Small intestine (tissue), 7 donors: ENCODE results near the gene GFOD1. TPM values are rescaled to one million over a fixed set of nuclear protein-coding genes. Genes with fewer than 3 reads are reported as not detected.

Experiments used
- DNase-seq, 2 donors: peaks; one replicate each; pipeline versions ENCODE4 v3.0.0 to v3.0.0-alpha.2; 2013
- FAIRE-seq: peaks from 2 replicates; lab custom pipeline; 2012; peaks lifted over from hg19 to GRCh38; lab: Jason Lieb, UNC
- H3K27ac ChIP-seq, 3 donors: one replicate each; pipeline ENCODE4 v1.5.1; 2013; ENCODE audit warnings: low read length in 2 of 3, mild to moderate bottlenecking in 2 of 3, control low read depth in 1 of 3, inconsistent platforms in 1 of 3, low read depth in 1 of 3, moderate library complexity in 1 of 3
- H3K27me3 ChIP-seq, 3 donors: one replicate each; pipeline ENCODE4 v1.6.1; 2013; ENCODE audit warnings: low read length in 3 of 3, inconsistent platforms in 1 of 3; ENCODE audit not compliant: control insufficient read depth in 3 of 3, insufficient read depth in 3 of 3
- H3K36me3 ChIP-seq, 3 donors: one replicate each; pipeline ENCODE4 v1.6.1; 2013; ENCODE audit warnings: low read length in 3 of 3, inconsistent platforms in 1 of 3, low read depth in 1 of 3, mild to moderate bottlenecking in 1 of 3, moderate library complexity in 1 of 3; ENCODE audit not compliant: control insufficient read depth in 3 of 3, insufficient read depth in 2 of 3
- H3K4me1 ChIP-seq, 3 donors: one replicate each; pipeline ENCODE4 v1.6.1; 2013; ENCODE audit warnings: low read length in 2 of 3, inconsistent platforms in 1 of 3, low read depth in 1 of 3, mild to moderate bottlenecking in 1 of 3, moderate library complexity in 1 of 3; ENCODE audit not compliant: control insufficient read depth in 3 of 3, insufficient read depth in 2 of 3
- H3K4me3 ChIP-seq, 3 donors: one replicate each; pipeline ENCODE4 v1.5.1; 2013; ENCODE audit warnings: low read length in 3 of 3, control low read depth in 1 of 3, inconsistent platforms in 1 of 3, low read depth in 1 of 3, mild to moderate bottlenecking in 1 of 3, moderate library complexity in 1 of 3
- H3K9me3 ChIP-seq, 2 donors: one replicate each; pipeline ENCODE4 v1.6.1; 2013; ENCODE audit warnings: low read depth in 1 of 2, low read length in 1 of 2; ENCODE audit not compliant: control insufficient read depth in 2 of 2, insufficient read depth in 1 of 2
- WGBS, 3 donors: extraction: QIAGEN DNeasy Blood & Tissue Kit; methylation state at CpG; one replicate each; pipeline ENCODE4 v1.1.7; 2013; 5-methylcytosine and 5-hydroxymethylcytosine counted together
- polyA plus RNA-seq, 4 donors: library from polyadenylated mRNA; stranded (reverse) in 3 of 4; unstranded in 1 of 4; fragments of 200-250 nt in 3 of 4; fragments of 120-200 nt in 1 of 4; gene quantifications; one replicate each; pipeline versions ENCODE4 v1.2.1 to v1.2.3, GENCODE V29; 2013
- donor health status: healthy with polysubstance abuse.
- donor health status: control.
- donor health status: control.
- donor health status: Bipolar disorder and iron deficiency.
- donor health status: healthy.

Gene GFOD1
- polyA plus RNA-seq, 4 donors = 1.1 to 7.3 (median 1.5) TPM

DNA sequence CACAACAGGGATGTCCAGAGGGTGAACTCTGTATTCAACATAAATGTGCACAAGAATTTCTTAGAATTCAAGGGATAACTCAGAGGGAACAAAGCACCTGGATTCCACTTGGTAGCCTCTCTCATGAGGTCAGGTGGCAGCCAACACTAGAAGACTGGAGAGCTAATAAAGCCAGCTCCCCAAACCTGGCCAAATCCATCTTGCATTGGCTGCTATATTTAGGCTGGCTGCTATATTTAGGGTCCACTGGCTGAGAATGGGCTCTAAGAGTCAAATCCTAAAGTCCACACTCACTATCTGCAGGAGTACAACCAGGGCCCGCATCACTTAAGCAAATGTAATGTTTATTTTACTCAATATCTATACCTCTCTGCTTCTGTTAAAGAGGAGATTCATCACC, 179.1 kb downstream of the GFOD1 start:
- Histone ChIP-seq H3K4me1 (peaks cover 0 to 3% (median 0%) of the 10 kb centered on the region in 3 donors), H3K9me3 (no peaks in the 10 kb centered on the region), H3K4me3 (no peak overlapping the region), H3K27ac (no peak overlapping the region), H3K36me3 (peaks cover 2 to 25% (median 19%) of the 10 kb centered on the region in 3 donors), H3K27me3 (no peaks in the 10 kb centered on the region)
- no peak for DNase-seq
- WGBS, 3 donors = 84 to 100% (median 87%) methylated on average over 1 of the region's 1 CpG
- FAIRE-seq = no peak

Other genes with a start within 250 kb of the GFOD1 start
- 10 to 100 TPM; 10.7 to 23.5 (median 12.8) TPM for gene TBC1D7, start 159.1 kb downstream of the GFOD1 start, polyA plus RNA-seq
- gene SIRT5, start 87.0 kb upstream of the GFOD1 start, polyA plus RNA-seq = 10 to 100 TPM in 2 of 4 donors, 1 to 10 TPM in 2; 7.5 to 14.1 (median 8.9) TPM
- 10 to 100 TPM; 62.6 to 80.2 (median 74.2) TPM for gene NOL7, start 127.7 kb upstream of the GFOD1 start, polyA plus RNA-seq
- 10 to 100 TPM; 14.1 to 27.1 (median 18.5) TPM for gene RANBP9, start 224.2 kb upstream of the GFOD1 start, polyA plus RNA-seq